NB4 (cell line): ENCODE results near the gene ZNF446.

Source experiments
- DNase-seq: peaks from one replicate; pipeline ENCODE4 v3.0.0; 2010; ENCODE audit warnings: low read depth
- H3K4me3 ChIP-seq: one replicate; pipeline ENCODE4 v1.5.1; 2011; ENCODE audit warnings: mild to moderate bottlenecking, low read depth, low read length, moderate library complexity
- CTCF ChIP-seq: IDR thresholded peaks from one replicate; pipeline ENCODE4 v1.5.1; 2012; ENCODE audit warnings: low read depth, low read length
- MYC ChIP-seq: IDR thresholded peaks from 2 replicates; pipeline ENCODE4 v1.6.1; 2011; ENCODE audit warnings: low read depth, low read length
- POLR2A ChIP-seq: IDR thresholded peaks from 2 replicates; pipeline ENCODE4 v1.6.1; 2011; ENCODE audit warnings: mild to moderate bottlenecking; ENCODE audit not compliant: insufficient read length; ENCODE audit errors: extremely low read depth
- TF ChIP-seq, protein P1 (sequence below): IDR thresholded peaks from 2 replicates; pipeline ENCODE4 v1.6.1; 2011; ENCODE audit warnings: low read depth, low read length

Gene ZNF446

DNA sequence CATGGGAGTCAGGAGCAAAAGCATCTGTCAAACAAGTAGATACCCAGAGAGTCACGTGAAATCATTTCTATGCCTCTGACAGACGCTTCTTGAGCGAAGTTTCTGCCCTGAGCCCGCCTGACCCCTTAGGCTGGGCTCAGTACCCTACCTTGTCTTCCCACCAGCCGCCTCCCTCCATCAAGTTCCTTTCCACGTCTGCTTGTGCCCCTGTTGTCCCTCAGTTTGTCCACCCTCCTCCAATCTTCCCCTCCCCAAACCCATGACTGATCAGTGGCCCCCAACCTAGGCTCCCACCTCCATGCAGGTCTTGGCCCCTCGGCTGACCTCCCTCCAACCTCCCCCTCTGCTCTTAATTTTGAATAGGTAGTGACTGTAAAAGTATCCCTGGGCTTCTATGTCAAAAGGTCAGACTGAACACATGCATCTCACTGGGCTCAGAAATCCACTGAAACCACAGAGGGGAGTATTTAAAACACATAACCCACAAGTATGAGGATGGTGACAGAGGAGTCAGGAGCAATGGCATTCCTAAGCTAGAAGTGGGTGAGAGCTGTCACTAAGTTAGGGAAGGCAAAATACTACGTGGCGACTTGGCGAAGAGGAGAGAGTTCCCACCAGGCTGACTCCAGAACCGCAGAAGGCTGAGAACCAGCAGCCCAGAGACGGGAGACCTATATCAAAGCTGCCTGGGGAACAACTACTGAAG, 1.7 kb upstream of the ZNF446 start:
- TF ChIP-seq CTCF (no peak), MYC (no peak), POLR2A (no peak)
- TF ChIP-seq, protein P1, sequence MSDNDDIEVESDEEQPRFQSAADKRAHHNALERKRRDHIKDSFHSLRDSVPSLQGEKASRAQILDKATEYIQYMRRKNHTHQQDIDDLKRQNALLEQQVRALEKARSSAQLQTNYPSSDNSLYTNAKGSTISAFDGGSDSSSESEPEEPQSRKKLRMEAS, result no peak
- DNase-seq, result no peak
- no peak overlapping the region for H3K4me3 ChIP-seq

- no peak for DNase-seq
- H3K4me3 ChIP-seq, result peak overlapping the region; percentile 50
- TF ChIP-seq MYC (no peak), POLR2A (no peak), CTCF (no peak)
- TF ChIP-seq, protein P1, result no peak
Measured at GRCh38 chr19:58474997-58475713, 997 bp upstream of the ZNF446 start.

GRCh38 chr19:58476498-58477015, 405 bp downstream of the ZNF446 start:
- DNase-seq, result no peak
- TF ChIP-seq POLR2A (no peak), CTCF (no peak), MYC (no peak)
- TF ChIP-seq, protein P1, result no peak
- H3K4me3 ChIP-seq, result peak overlapping the region; percentile 50

- TF ChIP-seq MYC, result no peak
- TF ChIP-seq POLR2A, result no peak
- H3K4me3 ChIP-seq, result peak overlapping the region; percentile 50
- no peak for DNase-seq
Measured at GRCh38 chr19:58477130-58477529, 978 bp downstream of the ZNF446 start.

DNA sequence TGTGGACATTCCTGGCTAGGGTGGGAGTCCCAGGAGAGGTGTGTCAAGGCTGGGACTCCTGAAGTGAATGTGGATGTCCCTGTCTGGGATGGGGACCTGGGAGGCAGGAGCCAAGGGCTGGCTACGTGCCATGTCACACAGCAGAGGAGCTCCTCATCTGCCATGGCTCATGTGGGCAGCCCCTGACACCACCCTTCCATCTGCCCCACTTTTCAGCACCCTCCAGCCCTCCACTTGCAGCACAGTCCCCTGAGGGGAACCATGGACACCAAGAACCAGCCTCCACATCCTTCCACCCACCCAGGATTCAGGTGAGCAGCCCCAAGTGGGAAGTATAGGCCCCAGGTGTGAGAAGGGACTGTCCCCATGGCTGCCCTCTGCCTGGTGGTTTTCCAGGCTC, 1.7 kb downstream of the ZNF446 start:
- no peak for DNase-seq
- H3K4me3 ChIP-seq, result no peak overlapping the region
- no peak for TF ChIP-seq CTCF
- TF ChIP-seq, protein P1, result no peak
- no peak for TF ChIP-seq POLR2A
- TF ChIP-seq MYC, result no peak

GRCh38 chr19:58479303-58479702, 3.2 kb downstream of the ZNF446 start:
- no peak for DNase-seq
- no peak overlapping the region for H3K4me3 ChIP-seq
- TF ChIP-seq POLR2A, result no peak
- TF ChIP-seq, protein P1, result no peak
- TF ChIP-seq CTCF, result no peak
- no peak for TF ChIP-seq MYC
